Measurements from ENCODE around the gene SCYL3.

- TF ChIP-seq CTCF (IDR thresholded peaks at IDR 0.05; ENCODE audit: insufficient read depth, low read length, poor library complexity, severe bottlenecking) (no peak), EZH2phosphoT487 (conservative IDR thresholded peaks at IDR 0.05; ENCODE audit: low read length) (no peak)
These were observed 54.8 kb downstream of the SCYL3 start for GRCh38 chr1:169838942-169839341.
